Measurements from ENCODE around the gene FAM3C. TPM values are rescaled to one million over a fixed set of nuclear protein-coding genes. Genes with fewer than 3 reads are reported as not detected.
"Not testable (repeated sequence)": the region's sequence is repeated elsewhere in the genome, so short reads cannot be mapped to it uniquely, and the experiment has no call there.

The FAM3C gene
- total and polyA plus RNA-seq, 11 donors: 20.6 to 97.2 (median 45.3) TPM

- H3K36me3 ChIP-seq, H3K27me3 ChIP-seq, H3K9me3 ChIP-seq: not testable (repeated sequence)
- peak; percentile 77 to 88 (median 82) for DNase-seq
- ATAC-seq: peak in 2 of 4 donors; percentile 51 to 57
- peak in 4 of 12 donors; percentile 5 to 39 (median 27) for TF ChIP-seq CTCF (IDR thresholded peaks at IDR 0.05)
- intact Hi-C loops (cut with DNase I): loop anchor here in 2 of 10 donors (2.0 to 5.0 kb wide), 2 partner anchors 41 to 69 kb away; partner anchors contain the start of gene FAM3C (in 1 of the 2)
- WGBS, 4 donors: 1 to 7% (median 6%) methylated on average over 12 of the region's 12 CpGs
- peak overlapping the region in 10 of 12 donors; percentile 17 to 70 (median 50) for H3K27ac ChIP-seq
- peaks cover 0 to 20% (median 10%) of the 10 kb centered on the region in 12 donors for H3K4me1 ChIP-seq
- H3K4me3 ChIP-seq: peak overlapping the region in 10 of 12 donors; percentile 3 to 45 (median 35)
Observed at GRCh38 chr7:121438043-121438955, 42.2 kb upstream of the FAM3C start.

- Histone ChIP-seq H3K27me3 (no peaks in the 10 kb centered on the region), H3K27ac (peak overlapping the region in 2 of 12 donors; percentile 17 to 58), H3K9me3 (peaks cover 0 to 5% (median 0%) of the 10 kb centered on the region in 12 donors), H3K4me3 (no peak overlapping the region), H3K36me3 (no peaks in the 10 kb centered on the region), H3K4me1 (peaks cover 0 to 20% (median 10%) of the 10 kb centered on the region in 12 donors)
- 86 to 95% (median 93%) methylated on average over 6 of the region's 6 CpGs for WGBS, 4 donors
- TF ChIP-seq POLR2A (IDR thresholded peaks at IDR 0.05) (no peak), CTCF (IDR thresholded peaks at IDR 0.05) (no peak)
- no peak for ATAC-seq
- DNase-seq: no peak
- intact Hi-C loops (cut with DNase I): loop anchor here in 1 of 10 donors (5.0 kb wide), 1 partner anchor 40 kb away; the partner anchor contains the start of gene FAM3C
Observed at GRCh38 chr7:121437470-121437869, 41.4 kb upstream of the FAM3C start.

- intact Hi-C loops (cut with DNase I): loop anchor here in 1 of 10 donors (5.0 kb wide), 1 partner anchor 39 kb away; the partner anchor contains the start of gene FAM3C
- Histone ChIP-seq H3K4me3 (no peak overlapping the region), H3K27ac (no peak overlapping the region), H3K36me3 (no peaks in the 10 kb centered on the region), H3K27me3 (no peaks in the 10 kb centered on the region), H3K9me3 (peaks cover 0 to 5% (median 0%) of the 10 kb centered on the region in 12 donors), H3K4me1 (peaks cover 0 to 20% (median 10%) of the 10 kb centered on the region in 12 donors)
- no peak for TF ChIP-seq CTCF (IDR thresholded peaks at IDR 0.05)
- WGBS, 4 donors: 91 to 95% (median 93%) methylated on average over 7 of the region's 7 CpGs
- ATAC-seq: no peak
- DNase-seq: no peak
Observed at GRCh38 chr7:121436688-121437087, 40.6 kb upstream of the FAM3C start.

GRCh38 chr7:121436136-121436535 is 40.0 kb upstream of the FAM3C start:
- Histone ChIP-seq H3K27ac (no peak overlapping the region), H3K4me3 (no peak overlapping the region), H3K27me3 (no peaks in the 10 kb centered on the region), H3K4me1 (peaks cover 0 to 15% (median 10%) of the 10 kb centered on the region in 12 donors), H3K9me3 (peaks cover 0 to 5% (median 0%) of the 10 kb centered on the region in 12 donors), H3K36me3 (no peaks in the 10 kb centered on the region)
- no peak for DNase-seq
- WGBS, 4 donors: 73 to 85% (median 80%) methylated on average over 1 of the region's 1 CpG
- ATAC-seq: no peak
- intact Hi-C loops (cut with DNase I): loop anchor here in 1 of 10 donors (5.0 kb wide), 1 partner anchor 39 kb away; the partner anchor contains the start of gene FAM3C
- TF ChIP-seq CTCF (IDR thresholded peaks at IDR 0.05): no peak
- TF ChIP-seq POLR2A (IDR thresholded peaks at IDR 0.05): no peak

Data from heart left ventricle (tissue), 16 donors.